Prostate gland (tissue), 2 donors: ENCODE measurements around the gene RRAS.

Experiments
- POLR2A ChIP-seq: fragments of 450-650 bp; IDR thresholded peaks from one replicate; pipeline ENCODE4 v1.6.1; 2016; ENCODE audit warnings: antibody characterized with exemption, mild to moderate bottlenecking
- POLR2AphosphoS5 ChIP-seq: sonication (generic); formaldehyde crosslinking; IDR thresholded peaks from one replicate; pipeline ENCODE4 v1.6.1; 2017; ENCODE audit warnings: antibody characterized with exemption
- TF ChIP-seq, protein P1 (sequence below), 4 experiments: fragments of 200-600 bp in 2 of 4; fragments of 450-650 bp in 2 of 4; sonication (generic) in 2 of 4; IDR thresholded peaks; 1 replicate in 3 of 4; 2 replicates in 1 of 4; pipeline ENCODE4 v1.5.1; 2016 to 2019; ENCODE audit warnings: antibody characterized with exemption in 4 of 4, mild to moderate bottlenecking in 2 of 4, moderate library complexity in 2 of 4

DNA sequence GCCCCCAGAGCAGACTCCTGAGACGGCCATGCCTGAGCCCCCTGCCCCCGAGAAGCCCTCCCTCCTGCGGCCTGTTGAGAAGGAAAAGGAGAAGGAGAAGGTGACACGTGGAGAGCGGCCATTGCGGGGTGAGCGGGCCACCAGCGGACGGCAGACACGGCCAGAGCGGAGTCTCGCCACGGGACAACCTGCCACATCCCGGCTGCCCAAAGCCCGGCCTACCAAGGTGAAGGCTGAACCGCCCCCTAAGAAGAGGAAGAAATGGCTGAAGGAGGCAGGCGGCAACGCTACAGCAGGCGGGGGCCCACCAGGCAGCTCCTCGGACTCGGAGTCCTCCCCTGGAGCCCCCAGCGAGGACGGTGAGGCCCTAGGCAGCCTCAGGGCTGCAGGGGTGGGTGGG, 24.1 kb downstream of the RRAS start:
- TF ChIP-seq POLR2A (no peak), POLR2AphosphoS5 (no peak)
- TF ChIP-seq, protein P1, sequence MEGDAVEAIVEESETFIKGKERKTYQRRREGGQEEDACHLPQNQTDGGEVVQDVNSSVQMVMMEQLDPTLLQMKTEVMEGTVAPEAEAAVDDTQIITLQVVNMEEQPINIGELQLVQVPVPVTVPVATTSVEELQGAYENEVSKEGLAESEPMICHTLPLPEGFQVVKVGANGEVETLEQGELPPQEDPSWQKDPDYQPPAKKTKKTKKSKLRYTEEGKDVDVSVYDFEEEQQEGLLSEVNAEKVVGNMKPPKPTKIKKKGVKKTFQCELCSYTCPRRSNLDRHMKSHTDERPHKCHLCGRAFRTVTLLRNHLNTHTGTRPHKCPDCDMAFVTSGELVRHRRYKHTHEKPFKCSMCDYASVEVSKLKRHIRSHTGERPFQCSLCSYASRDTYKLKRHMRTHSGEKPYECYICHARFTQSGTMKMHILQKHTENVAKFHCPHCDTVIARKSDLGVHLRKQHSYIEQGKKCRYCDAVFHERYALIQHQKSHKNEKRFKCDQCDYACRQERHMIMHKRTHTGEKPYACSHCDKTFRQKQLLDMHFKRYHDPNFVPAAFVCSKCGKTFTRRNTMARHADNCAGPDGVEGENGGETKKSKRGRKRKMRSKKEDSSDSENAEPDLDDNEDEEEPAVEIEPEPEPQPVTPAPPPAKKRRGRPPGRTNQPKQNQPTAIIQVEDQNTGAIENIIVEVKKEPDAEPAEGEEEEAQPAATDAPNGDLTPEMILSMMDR (IDR thresholded peaks at IDR 0.05) = no peak
